Measurements from ENCODE around the gene CHAC1.

The CHAC1 gene

DNA sequence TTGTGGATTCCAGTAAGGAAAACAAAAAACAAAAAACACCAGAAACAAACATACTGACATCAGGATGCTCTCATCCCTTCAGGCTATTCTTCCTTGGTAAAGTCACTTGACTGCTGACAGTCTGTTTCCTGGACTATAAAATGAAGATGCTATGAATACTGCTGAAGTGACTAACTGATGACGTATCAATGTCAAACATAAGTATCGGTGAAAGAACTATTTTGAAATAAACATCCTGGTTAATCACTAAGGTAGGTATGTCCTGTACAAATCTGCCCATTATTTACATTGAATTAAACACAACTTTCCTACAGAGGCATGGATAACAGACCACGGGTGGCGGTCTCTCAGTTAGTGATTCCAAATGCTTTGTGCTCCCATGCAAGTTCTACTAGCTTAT is 45.9 kb downstream of the CHAC1 start:
- no peak for DNase-seq
- in situ Hi-C loops (cut with HindIII; ENCODE audit: low pct_ligation_motif_present, low pct_unique_long_range_greater_than_20kb, low sequenced_read_pairs) = no loop called here

DNA sequence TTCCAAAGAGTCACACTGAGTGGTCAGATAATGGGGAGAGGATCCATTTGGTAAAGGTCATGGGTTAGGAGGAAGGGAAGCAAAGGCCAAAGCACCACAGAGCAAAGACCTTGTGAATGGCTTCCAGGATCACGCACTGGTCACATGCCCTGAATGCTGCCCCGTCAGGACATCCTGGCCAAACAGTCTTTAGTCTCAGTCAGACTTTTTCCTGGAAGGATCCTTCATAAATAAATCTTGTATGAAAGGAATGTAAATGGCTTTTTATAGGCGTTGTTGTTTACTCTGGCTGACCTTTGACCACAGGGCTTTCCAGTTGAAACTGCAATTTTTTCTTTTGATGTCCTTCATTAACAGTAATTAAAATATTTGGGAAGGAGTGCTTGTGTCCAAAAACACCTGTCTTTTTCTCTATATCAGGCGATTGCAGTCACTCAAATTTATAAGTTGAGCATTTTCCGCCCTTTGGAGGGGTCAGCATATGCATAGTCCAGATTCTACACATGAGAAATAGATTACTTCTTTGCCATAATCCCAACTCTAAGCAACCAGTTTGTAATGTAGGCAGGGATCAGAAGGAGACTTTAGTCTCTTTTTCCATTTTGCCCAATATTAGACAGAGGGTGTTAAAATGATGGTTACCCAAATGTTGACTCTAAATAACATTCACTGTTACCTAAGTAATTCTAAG is 48.4 kb downstream of the CHAC1 start:
- DNase-seq = no peak
- in situ Hi-C loops (cut with HindIII; ENCODE audit: low pct_ligation_motif_present, low pct_unique_long_range_greater_than_20kb, low sequenced_read_pairs) = no loop called here

DNA sequence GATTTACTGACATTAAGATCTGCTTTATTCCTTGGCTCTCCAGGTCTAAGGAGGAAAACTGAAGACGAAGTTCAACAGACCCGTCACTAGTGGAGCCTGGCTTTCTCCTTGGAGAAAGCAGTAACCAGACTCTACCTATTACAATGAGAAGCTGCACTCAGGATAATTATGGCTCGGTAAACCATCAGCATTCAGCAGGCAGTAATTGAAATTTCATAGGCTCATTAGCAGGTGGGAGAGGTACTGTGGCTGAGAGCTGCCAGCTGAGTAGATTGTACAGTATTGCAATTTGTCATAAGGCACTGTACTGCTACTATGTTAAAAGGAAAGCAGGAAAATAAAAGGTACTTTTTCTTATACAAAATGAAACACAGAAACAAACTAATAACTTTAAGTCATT is 51.2 kb downstream of the CHAC1 start:
- DNase-seq = no peak
- in situ Hi-C loops (cut with HindIII; ENCODE audit: low pct_ligation_motif_present, low pct_unique_long_range_greater_than_20kb, low sequenced_read_pairs) = no loop called here

All from ACHN (cell line).